ENCODE data around the gene ARMC10.
A peak's percentile ranks its signal among the peaks of the same experiment; 100 is the strongest.

- TF ChIP-seq POLR2A (IDR thresholded peaks at IDR 0.05): no peak
- peak in 2 of 6 experiments; percentile 41 for TF ChIP-seq CTCF (IDR thresholded peaks at IDR 0.05)
These were observed 9.3 kb upstream of the ARMC10 start for GRCh38 chr7:103065667-103066066.
